Astrocyte of the spinal cord (primary cell): ENCODE measurements around the gene ANKRD16.
"Not testable (repeated sequence)": the region's sequence is repeated elsewhere in the genome, so short reads cannot be mapped to it uniquely, and the experiment has no call there.

Source experiments
- DNase-seq: peaks from one replicate; pipeline ENCODE4 v3.0.0; 2011; ENCODE audit warnings: low read depth, low spot score
- H3K4me3 ChIP-seq: 2 replicates; pipeline ENCODE4 v1.5.1; 2011; ENCODE audit warnings: low read depth, mild to moderate bottlenecking, low read length, moderate library complexity
- in situ Hi-C: cut with HindIII; loops from 2 replicates; pipeline ENCODE4 v1.10.0; 2017; ENCODE audit warnings: low sequenced_read_pairs
- TF ChIP-seq, protein P1 (sequence below): IDR thresholded peaks from 2 replicates; pipeline ENCODE4 v1.5.1; 2012; ENCODE audit warnings: low read depth, mild to moderate bottlenecking, low read length, inconsistent platforms

The ANKRD16 gene

DNA sequence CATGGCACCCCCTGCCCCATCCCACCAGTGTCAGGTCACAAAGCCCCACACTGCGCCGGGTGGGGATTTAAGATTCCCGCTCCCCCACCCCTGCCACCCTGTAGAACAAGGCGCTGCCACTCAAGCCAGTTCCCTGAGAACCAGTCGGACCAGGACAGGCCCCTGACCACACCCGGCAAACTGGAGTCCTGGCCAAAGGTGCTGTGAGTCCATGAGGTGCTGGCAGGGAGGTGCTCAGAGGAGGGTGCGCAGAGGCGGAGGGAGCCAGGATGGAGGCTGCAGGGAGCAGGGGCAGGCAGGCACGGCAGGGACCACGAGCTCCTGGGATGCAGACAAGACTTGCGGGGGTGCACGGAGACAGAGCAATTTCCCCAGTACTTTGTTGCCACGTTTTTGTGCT lies 56.7 kb downstream of the ANKRD16 start:
- DNase-seq: no peak
- no peak overlapping the region for H3K4me3 ChIP-seq
- TF ChIP-seq, protein P1, sequence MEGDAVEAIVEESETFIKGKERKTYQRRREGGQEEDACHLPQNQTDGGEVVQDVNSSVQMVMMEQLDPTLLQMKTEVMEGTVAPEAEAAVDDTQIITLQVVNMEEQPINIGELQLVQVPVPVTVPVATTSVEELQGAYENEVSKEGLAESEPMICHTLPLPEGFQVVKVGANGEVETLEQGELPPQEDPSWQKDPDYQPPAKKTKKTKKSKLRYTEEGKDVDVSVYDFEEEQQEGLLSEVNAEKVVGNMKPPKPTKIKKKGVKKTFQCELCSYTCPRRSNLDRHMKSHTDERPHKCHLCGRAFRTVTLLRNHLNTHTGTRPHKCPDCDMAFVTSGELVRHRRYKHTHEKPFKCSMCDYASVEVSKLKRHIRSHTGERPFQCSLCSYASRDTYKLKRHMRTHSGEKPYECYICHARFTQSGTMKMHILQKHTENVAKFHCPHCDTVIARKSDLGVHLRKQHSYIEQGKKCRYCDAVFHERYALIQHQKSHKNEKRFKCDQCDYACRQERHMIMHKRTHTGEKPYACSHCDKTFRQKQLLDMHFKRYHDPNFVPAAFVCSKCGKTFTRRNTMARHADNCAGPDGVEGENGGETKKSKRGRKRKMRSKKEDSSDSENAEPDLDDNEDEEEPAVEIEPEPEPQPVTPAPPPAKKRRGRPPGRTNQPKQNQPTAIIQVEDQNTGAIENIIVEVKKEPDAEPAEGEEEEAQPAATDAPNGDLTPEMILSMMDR: no peak
- in situ Hi-C loops: no loop called here

DNA sequence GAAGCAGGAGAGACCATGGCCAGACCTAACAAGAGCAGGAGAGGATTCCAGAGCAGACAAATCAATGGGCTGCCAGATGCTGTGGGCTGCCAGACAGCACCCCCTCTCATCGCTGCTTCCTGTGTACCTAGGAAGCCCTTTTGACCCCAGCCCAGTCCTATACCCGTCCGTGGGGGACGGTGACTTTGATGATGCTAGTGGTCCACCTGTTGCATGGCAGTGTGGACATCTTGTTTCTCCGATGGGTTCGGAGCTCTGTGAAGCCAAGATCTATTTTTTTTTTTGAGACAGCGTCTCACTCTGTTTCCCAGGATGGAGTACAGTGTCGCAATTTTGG lies 58.3 kb downstream of the ANKRD16 start:
- TF ChIP-seq, protein P1: no peak
- in situ Hi-C loops: no loop called here
- H3K4me3 ChIP-seq: no peak overlapping the region
- DNase-seq: no peak

DNA sequence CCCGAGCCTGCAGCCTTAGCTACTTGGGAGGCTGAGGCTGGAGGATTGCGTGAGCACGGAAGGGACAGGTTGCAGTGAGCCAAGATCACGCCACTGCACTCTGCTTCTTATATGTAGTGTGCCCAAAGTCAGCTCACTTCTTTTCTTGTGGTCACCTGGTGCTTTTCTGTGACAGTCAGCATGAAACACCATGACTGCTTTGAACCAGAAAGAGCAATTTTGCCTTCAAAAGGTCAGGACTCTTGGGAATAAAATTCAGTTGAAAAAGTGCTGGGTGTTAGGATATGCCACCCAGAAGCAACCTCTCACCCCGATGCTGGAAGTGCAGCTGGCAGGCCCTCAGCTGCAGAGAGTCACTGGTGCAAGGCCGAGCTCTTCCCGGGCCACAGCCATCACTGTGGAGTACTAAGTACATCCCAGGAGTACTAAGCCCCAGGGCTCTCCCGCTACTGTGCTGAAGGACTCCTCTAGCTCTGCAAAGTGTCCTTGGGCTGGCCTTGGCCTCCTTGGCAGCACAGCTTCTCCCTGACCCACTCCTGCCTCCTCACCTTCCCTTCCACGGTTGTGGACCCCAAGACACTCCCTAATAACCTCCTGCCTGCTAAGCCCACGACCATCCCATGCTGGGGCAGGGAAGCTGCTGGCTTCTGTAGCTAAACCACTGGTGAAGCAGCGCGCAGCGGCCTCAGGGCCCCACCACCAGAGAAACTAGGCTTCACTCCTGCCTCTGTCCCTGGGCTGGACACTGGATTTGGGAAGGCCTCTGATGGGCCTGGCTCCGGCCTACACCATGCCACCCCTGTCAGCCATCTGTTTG lies 58.9 kb downstream of the ANKRD16 start:
- H3K4me3 ChIP-seq: no peak overlapping the region
- DNase-seq: no peak
- in situ Hi-C loops: no loop called here
- TF ChIP-seq, protein P1: no peak

DNA sequence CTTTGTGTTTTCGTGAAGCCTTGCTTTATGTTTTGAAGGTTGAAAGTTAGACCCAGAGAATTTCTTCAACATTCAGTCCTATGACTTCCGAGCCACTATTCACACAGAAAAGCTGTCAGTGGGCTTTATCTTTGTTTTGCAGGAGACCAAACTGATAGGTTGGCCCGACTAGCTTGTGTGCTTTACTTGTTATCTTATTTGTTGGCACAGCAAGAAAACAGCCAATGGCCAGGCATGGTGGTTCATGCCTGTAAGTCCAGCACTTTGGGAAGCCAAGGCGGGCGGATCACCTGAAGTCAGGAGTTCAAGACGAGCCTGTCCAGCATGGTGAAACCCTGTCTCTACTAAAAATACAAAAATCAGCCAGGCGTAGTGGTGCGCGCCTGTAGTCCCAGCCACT lies 60.4 kb downstream of the ANKRD16 start:
- TF ChIP-seq, protein P1: no peak
- DNase-seq: no peak
- in situ Hi-C loops: no loop called here
- H3K4me3 ChIP-seq: no peak overlapping the region

DNA sequence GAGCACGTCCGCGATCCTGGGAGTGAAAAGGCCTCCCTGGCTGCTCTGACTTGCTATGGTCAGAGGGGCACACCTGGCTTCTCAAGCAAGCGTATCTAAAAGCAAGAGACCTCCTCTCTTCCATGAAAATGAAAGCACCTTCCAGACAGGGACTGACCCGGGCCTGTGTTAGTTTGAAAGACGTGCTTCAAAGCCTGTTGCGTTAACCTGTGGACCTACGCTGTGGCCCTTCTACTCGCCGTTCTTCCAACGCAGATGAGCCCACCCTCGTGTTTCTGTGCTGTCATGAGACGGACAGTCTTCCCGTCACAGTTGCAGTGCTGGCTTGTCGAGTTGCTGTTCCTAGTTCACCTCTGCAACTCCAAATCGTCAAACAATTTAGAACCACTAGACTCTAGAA lies 61.0 kb downstream of the ANKRD16 start:
- TF ChIP-seq, protein P1: no peak
- in situ Hi-C loops: no loop called here
- DNase-seq: no peak
- H3K4me3 ChIP-seq: no peak overlapping the region

DNA sequence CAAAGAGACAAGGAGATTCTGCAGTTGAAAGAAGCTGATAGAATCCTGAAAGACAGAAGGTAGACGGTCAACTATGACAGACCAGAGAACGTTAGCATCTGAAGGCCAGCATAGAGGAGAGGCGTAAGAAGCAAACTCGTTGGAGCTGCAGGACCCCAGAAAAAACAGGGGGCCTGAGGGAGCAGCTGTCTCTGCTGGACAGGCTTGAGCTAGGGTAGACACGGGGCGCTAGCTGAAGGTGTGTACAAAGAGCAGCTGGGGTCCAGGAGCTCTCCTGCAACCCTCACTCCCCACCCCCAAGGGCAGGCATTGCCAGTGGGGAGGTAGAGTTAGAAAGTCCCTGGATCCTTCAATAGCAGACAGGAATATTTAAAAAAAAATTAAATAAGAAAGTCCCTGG lies 61.9 kb downstream of the ANKRD16 start:
- no peak overlapping the region for H3K4me3 ChIP-seq
- in situ Hi-C loops: no loop called here

DNA sequence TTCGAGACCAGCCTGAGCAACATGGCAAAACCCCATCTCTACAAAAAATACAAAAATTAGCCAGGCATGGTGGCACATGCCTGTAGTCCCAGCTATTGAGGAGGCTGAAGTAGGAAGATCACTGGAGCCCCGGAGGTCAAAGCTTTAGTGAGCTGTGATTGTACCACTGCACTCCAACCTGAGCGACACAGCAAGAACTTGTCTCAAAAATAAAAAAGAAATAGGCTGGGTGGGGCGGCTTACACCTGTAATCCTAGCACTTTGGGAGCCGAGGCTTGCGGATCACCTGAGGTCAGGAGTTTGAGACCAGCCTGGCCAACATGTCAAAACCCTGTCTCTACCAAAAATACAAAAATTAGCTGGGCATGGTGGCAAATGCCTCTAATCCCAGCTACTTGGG lies 63.2 kb downstream of the ANKRD16 start:
- in situ Hi-C loops, H3K4me3 ChIP-seq, DNase-seq: not testable (repeated sequence)

More for the DNA sequence above, 61.9 kb downstream of the ANKRD16 start:
- TF ChIP-seq, protein P1: no peak
- no peak for DNase-seq
